ENCODE data around the gene ISOC2.

ISOC2 gene

GRCh38 chr19:55489711-55490477, 28.5 kb upstream of the ISOC2 start:
- DNase-seq: no peak

GRCh38 chr19:55488986-55489710, 27.7 kb upstream of the ISOC2 start:
- DNase-seq: no peak

- DNase-seq: no peak
These were observed 26.7 kb upstream of the ISOC2 start, which contains the start of gene SSC5D for GRCh38 chr19:55487924-55488687. Gene SSC5D, plus strand, starts transcription at chr19:55488436. Its CDS starts 154 bp downstream, at chr19:55488590.

GRCh38 chr19:55486971-55487923, 25.8 kb upstream of the ISOC2 start:
- no peak for DNase-seq

GRCh38 chr19:55486043-55486970, 24.9 kb upstream of the ISOC2 start:
- no peak for DNase-seq

GRCh38 chr19:55485439-55486011, 24.1 kb upstream of the ISOC2 start:
- DNase-seq: no peak

- DNase-seq: peak; percentile 74
These were observed 23.4 kb upstream of the ISOC2 start, which contains the start of gene NAT14 for GRCh38 chr19:55484593-55485438. Gene NAT14, plus strand, starts transcription at chr19:55485188. Its CDS starts 521 bp downstream, at chr19:55485709.

- DNase-seq: no peak
These were observed 22.5 kb upstream of the ISOC2 start for GRCh38 chr19:55483706-55484592.

GRCh38 chr19:55482967-55483705, 21.7 kb upstream of the ISOC2 start:
- DNase-seq: no peak

GRCh38 chr19:55482156-55482961, 20.9 kb upstream of the ISOC2 start:
- no peak for DNase-seq

GRCh38 chr19:55481794-55482155, 20.3 kb upstream of the ISOC2 start:
- DNase-seq: no peak

- no peak for DNase-seq
These were observed 19.8 kb upstream of the ISOC2 start for GRCh38 chr19:55481148-55481793.

- no peak for DNase-seq
These were observed 18.2 kb upstream of the ISOC2 start for GRCh38 chr19:55479451-55480230.

GRCh38 chr19:55479045-55479444, 17.6 kb upstream of the ISOC2 start:
- no peak for DNase-seq

GRCh38 chr19:55478364-55478763, 16.9 kb upstream of the ISOC2 start:
- DNase-seq: no peak

GRCh38 chr19:55477905-55478304, 16.5 kb upstream of the ISOC2 start:
- DNase-seq: no peak
